Stomach smooth muscle (tissue), 2 donors: Measurements from ENCODE around the gene MEA1.

ENCODE experiments used
- H3K27ac ChIP-seq: one replicate; pipeline ENCODE4 v1.7.0; 2013; ENCODE audit warnings: mild to moderate bottlenecking, low read length, inconsistent platforms
- H3K27me3 ChIP-seq, 2 donors: one replicate each; pipeline ENCODE4 v1.7.0; 2013; ENCODE audit warnings: low read length in 2 of 2; ENCODE audit not compliant: insufficient read depth in 2 of 2, control insufficient read depth in 1 of 2
- H3K36me3 ChIP-seq, 2 donors: one replicate each; pipeline ENCODE4 v1.7.0; 2013; ENCODE audit warnings: low read length in 2 of 2; ENCODE audit not compliant: control insufficient read depth in 2 of 2, insufficient read depth in 2 of 2
- H3K4me1 ChIP-seq: one replicate; pipeline ENCODE4 v1.7.0; 2013; ENCODE audit warnings: low read length; ENCODE audit not compliant: control insufficient read depth, insufficient read depth
- H3K4me3 ChIP-seq, 2 donors: one replicate each; pipeline ENCODE4 v1.7.0; 2013; ENCODE audit warnings: low read length in 2 of 2
- H3K9ac ChIP-seq, 2 donors: one replicate each; pipeline ENCODE4 v1.7.0; 2013; ENCODE audit warnings: low read length in 2 of 2, mild to moderate bottlenecking in 1 of 2
- H3K9me3 ChIP-seq, 2 donors: one replicate each; pipeline ENCODE4 v1.7.0; 2013; ENCODE audit warnings: low read length in 2 of 2; ENCODE audit not compliant: control insufficient read depth in 2 of 2
- donor health status: healthy.
- donor health status: Pancreatic carcinoma.

The MEA1 gene

DNA sequence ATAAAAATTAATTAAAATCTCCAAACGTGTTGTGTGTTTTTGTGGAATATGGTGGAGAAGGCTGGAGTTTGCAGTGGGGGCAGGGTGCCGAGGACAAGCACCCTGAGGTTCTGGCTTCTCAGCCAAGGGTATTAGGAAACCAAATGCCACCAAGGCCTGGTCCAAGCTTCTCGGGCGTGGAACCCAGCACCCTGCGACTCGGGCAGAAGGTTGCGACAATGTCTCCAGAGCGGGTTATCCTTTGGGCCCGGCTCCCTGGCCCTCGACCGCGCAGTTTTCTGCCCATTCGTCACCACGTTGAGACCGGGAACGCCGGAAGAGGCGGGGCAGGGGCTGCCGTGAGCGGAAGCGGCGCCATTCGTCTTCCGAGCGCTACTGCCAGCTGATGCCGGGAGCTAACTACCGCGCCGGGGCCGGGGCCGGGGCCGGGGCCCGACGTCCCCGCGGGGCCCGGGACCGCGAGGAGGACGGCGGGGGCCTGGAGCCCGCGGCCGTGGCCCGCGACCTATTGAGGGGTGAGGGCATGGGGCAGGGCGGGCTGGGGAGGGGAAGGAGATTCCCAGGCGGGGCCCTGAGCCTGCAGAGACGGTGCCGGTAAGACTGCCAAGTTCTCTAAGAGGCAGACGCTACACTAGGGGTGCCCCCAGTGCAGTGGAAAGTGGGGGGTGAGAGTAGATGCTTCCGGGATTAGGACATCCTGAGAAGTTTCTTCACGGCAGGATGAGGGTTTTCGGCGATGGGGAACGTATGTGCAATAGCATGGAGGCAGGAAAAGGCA, 7.7 kb upstream of the MEA1 start, which contains the start of gene RRP36:
TSS of gene RRP36 (plus strand) at position 354 of the 778 bp plus-strand sequence. CDS start at position 386, 32 bp downstream.
- no peaks in the 10 kb centered on the region for H3K9me3 ChIP-seq
- peak within 1 kb of the TSS; percentile 86 to 98 for H3K4me3 ChIP-seq
- no peaks in the 10 kb centered on the region for H3K27me3 ChIP-seq
- peak within 1 kb of the TSS; percentile 82 for H3K27ac ChIP-seq
- peak within 1 kb of the TSS; percentile 84 to 87 for H3K9ac ChIP-seq
- H3K36me3 ChIP-seq = peaks cover 22 to 39% of the 10 kb centered on the region in 2 donors
- peaks cover 28% of the 10 kb centered on the region for H3K4me1 ChIP-seq

- Histone ChIP-seq H3K9me3 (no peaks in the 10 kb centered on the region), H3K4me3 (peak overlapping the region; percentile 73 to 98), H3K4me1 (peaks cover 34% of the 10 kb centered on the region), H3K27me3 (no peaks in the 10 kb centered on the region), H3K36me3 (peaks cover 19 to 33% of the 10 kb centered on the region in 2 donors), H3K27ac (peak overlapping the region; percentile 82), H3K9ac (peak overlapping the region; percentile 80 to 87)
These were observed 7.1 kb upstream of the MEA1 start for GRCh38 chr6:43020847-43021246.

DNA sequence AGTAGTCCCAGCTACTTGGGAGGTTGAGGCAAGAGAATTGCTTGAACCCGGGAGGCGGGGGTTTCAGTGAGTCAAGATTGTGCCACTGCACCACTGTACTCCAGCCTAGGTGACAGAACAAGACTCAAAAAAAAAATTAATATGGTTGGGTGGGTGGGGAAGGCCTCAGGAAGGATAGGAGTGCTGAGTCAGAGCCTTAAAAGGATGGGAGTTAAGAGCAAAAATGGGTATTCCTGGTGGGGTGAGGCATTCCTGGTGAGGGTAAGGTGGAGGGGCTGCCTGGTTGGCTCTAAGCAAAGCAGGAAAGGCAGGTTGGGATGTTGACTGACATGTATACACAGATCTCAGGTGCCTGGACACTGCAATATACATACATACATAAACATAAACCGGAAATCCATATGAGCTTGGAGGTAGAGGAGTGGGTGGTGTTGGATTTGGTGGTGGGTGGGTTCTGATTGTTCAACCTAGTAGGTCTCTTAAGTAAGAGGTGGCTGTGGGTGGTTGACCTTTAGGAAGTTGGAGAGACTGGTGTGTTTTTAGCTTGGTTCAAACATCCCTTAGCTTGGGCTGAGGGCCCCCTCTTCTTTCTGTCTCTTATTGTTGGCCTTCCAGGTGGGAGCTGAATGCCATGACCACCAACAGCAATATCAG, 6.4 kb upstream of the MEA1 start:
- Histone ChIP-seq H3K36me3 (peaks cover 16 to 32% of the 10 kb centered on the region in 2 donors), H3K27ac (peak overlapping the region; percentile 82), H3K4me3 (peak overlapping the region in 1 of 2 donors; percentile 98), H3K9ac (no peak overlapping the region), H3K4me1 (peaks cover 41% of the 10 kb centered on the region), H3K27me3 (no peaks in the 10 kb centered on the region), H3K9me3 (no peaks in the 10 kb centered on the region)

- Histone ChIP-seq H3K36me3 (peaks cover 13 to 24% of the 10 kb centered on the region in 2 donors), H3K27ac (no peak overlapping the region), H3K4me3 (no peak overlapping the region), H3K9ac (no peak overlapping the region), H3K4me1 (peaks cover 49% of the 10 kb centered on the region), H3K27me3 (no peaks in the 10 kb centered on the region), H3K9me3 (no peaks in the 10 kb centered on the region)
These were observed 5.4 kb upstream of the MEA1 start for GRCh38 chr6:43019152-43019551.

DNA sequence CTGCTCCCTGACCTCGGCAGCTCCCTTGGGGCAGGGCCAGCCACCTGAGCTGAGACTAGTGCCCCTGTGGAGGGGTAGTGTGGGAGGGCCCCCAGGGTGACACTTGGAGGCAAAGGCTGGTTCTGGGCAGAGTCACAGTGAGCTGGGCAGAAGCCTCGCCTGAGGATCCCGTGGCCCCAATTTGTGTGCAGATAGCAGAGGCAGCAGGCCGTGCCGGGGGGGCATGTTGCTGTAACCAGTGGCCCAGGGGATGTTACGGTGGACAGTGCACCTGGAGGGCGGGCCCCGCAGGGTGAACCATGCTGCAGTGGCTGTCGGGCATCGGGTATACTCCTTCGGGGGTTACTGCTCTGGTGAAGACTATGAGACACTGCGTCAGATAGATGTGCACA, 3.2 kb upstream of the MEA1 start:
- no peaks in the 10 kb centered on the region for H3K27me3 ChIP-seq
- no peaks in the 10 kb centered on the region for H3K9me3 ChIP-seq
- H3K27ac ChIP-seq = peak overlapping the region; percentile 69
- H3K9ac ChIP-seq = peak overlapping the region in 1 of 2 donors; percentile 61
- H3K4me1 ChIP-seq = peaks cover 64% of the 10 kb centered on the region
- H3K4me3 ChIP-seq = peak overlapping the region in 1 of 2 donors; percentile 58
- peaks cover 17 to 28% of the 10 kb centered on the region in 2 donors for H3K36me3 ChIP-seq

- Histone ChIP-seq H3K27ac (peak overlapping the region; percentile 69), H3K4me1 (peaks cover 64% of the 10 kb centered on the region), H3K9me3 (no peaks in the 10 kb centered on the region), H3K9ac (peak overlapping the region; percentile 29 to 61), H3K27me3 (no peaks in the 10 kb centered on the region), H3K36me3 (peaks cover 20 to 32% of the 10 kb centered on the region in 2 donors), H3K4me3 (peak overlapping the region; percentile 33 to 58)
These were observed 2.6 kb upstream of the MEA1 start for GRCh38 chr6:43016176-43016942.

DNA sequence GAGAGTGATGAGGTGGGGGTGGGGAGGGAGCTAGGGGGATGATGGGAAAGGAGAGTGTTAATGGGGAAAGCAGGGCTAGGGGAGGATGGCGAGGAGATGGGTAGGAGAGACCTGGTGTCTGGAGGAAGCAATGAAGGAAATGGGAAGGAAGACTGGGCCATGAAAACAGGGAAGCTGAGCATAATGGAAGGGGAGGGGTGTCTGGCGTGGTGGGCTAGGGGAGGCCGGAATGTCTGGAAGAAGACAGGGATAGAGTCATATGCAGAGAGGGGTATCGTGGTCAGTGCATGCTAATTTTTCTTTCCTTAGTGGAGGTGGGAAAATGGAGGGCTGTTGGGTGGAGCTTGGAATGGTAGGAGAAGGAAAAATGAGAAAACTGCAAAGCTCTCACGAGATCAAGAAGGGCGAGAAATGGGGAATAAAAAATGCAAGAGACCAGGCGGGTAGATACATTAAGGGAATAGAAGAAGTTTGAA, 726 bp upstream of the MEA1 start:
- Histone ChIP-seq H3K36me3 (peaks cover 35 to 42% of the 10 kb centered on the region in 2 donors), H3K9ac (peak overlapping the region; percentile 31 to 75), H3K27me3 (no peaks in the 10 kb centered on the region), H3K4me1 (peaks cover 55% of the 10 kb centered on the region), H3K4me3 (peak overlapping the region; percentile 81 to 91), H3K9me3 (no peaks in the 10 kb centered on the region), H3K27ac (peak overlapping the region; percentile 41)

DNA sequence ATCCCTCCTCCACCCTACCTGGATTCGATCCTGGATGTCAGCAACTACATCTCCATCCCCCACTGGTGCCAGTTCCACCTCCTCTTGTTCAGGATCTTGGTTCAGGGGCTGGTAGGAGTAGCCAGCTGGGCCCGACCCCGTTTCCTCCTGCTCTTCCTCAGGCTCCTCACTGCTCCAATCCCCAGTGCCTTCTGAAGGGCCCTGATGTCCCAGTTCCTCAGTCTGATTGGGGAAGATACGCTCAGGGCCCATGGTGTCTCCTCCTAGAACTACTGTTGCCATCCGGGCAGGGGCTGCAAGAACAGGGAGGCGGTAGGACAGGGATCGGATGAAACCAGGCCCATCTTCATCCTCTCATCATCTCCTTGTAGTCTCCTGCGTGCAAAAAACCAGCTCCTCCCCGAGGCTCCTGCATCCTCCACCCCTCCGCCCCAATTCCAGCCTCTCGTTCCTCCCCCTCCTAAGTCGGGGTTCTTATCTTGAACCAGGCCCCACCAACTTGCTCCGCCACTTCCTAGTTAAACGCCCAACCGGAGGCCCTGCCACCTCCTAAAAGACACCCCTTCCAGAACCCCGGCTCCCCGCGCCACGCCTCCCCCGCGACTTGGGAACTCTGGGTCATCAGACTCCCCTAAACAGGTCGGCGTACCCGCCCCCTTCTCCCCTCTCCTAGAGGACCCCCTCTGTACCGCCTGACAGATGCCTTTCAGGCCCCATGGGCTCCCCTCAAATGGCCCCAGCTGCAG, 476 bp downstream of the MEA1 start:
- H3K4me1 ChIP-seq = peaks cover 52% of the 10 kb centered on the region
- H3K27me3 ChIP-seq = no peaks in the 10 kb centered on the region
- peak overlapping the region; percentile 82 to 84 for H3K9ac ChIP-seq
- H3K4me3 ChIP-seq = peak overlapping the region; percentile 78 to 91
- peak overlapping the region; percentile 37 for H3K27ac ChIP-seq
- no peaks in the 10 kb centered on the region for H3K9me3 ChIP-seq
- H3K36me3 ChIP-seq = peaks cover 37 to 43% of the 10 kb centered on the region in 2 donors

DNA sequence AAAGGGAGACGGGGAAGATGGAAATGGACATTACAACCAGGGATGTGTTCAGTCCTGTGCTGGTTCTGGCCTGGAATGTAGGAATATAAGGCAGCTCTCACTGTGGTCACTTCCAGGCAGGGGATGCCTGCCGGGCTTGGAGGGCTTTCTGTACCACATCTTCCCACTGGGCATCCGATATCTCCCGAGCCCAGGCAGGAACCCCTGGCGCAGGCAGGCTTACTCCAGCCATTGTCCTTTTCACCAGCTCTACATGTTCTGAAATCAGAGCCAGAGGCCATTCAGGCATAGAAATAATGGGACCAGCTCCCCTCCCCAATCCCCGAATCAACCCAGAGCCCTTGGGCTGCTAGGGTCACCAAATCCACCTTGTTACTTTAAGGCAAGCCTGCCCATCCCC, 1.4 kb downstream of the MEA1 start:
- Histone ChIP-seq H3K27me3 (no peaks in the 10 kb centered on the region), H3K9ac (peak overlapping the region; percentile 82 to 84), H3K36me3 (peaks cover 42 to 43% of the 10 kb centered on the region in 2 donors), H3K9me3 (no peaks in the 10 kb centered on the region), H3K4me1 (peaks cover 45% of the 10 kb centered on the region), H3K27ac (no peak overlapping the region), H3K4me3 (peak overlapping the region in 1 of 2 donors; percentile 8)

DNA sequence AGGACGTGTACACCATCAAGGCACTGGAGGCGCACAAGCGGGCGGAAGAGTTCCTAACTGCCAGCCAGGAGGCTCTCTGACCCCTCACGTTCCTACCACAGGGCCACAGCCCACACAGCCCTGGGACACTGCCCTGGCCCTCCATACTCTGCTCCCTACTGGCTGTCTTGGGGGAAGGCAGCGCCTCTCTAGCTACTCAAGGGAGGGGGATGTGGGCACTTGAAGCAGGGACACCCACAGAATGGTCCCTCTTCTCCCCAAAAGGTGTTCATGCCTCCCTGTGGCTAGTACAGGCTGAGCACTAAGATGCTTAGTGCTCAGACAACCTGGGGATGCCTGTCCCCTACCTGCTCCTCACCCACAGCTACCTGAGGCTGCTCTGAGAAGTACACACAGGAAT, 2.5 kb downstream of the MEA1 start:
- H3K4me1 ChIP-seq = peaks cover 33% of the 10 kb centered on the region
- H3K36me3 ChIP-seq = peaks cover 48 to 50% of the 10 kb centered on the region in 2 donors
- peak overlapping the region in 1 of 2 donors; percentile 29 for H3K9ac ChIP-seq
- no peak overlapping the region for H3K27ac ChIP-seq
- H3K27me3 ChIP-seq = no peaks in the 10 kb centered on the region
- no peak overlapping the region for H3K4me3 ChIP-seq
- no peaks in the 10 kb centered on the region for H3K9me3 ChIP-seq
